Activated T-cell treated with anti-CD3 and anti-CD28 coated beads for 48 hours (primary cell): Measurements from ENCODE around the gene IKZF4.
"Not testable (repeated sequence)": the region's sequence is repeated elsewhere in the genome, so short reads cannot be mapped to it uniquely, and the experiment has no call there.

Experiments
- DNase-seq: peaks from one replicate; pipeline ENCODE4 v3.0.0-alpha.2; 2020; ENCODE audit warnings: low read depth

The IKZF4 gene

DNA sequence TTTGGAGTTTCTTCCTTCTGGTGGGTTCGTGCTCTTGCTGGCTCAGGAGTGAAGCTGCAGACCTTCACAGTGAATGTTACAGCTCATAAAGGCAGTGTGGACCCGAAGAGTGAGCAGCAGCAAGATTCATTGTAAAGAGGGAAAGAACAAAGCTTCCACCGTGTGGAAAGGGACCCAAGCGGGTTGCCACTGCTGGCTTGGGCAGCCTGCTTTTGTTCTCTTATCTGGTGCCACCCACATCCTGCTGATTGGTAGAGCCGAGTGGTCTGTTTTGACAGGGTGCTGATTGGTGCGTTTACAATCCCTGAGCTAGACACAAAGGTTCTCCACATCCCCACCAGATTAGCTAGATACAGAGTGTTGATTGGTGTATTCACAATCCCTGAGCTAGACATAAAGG, 21.3 kb upstream of the IKZF4 start:
- not testable (repeated sequence) for DNase-seq

DNA sequence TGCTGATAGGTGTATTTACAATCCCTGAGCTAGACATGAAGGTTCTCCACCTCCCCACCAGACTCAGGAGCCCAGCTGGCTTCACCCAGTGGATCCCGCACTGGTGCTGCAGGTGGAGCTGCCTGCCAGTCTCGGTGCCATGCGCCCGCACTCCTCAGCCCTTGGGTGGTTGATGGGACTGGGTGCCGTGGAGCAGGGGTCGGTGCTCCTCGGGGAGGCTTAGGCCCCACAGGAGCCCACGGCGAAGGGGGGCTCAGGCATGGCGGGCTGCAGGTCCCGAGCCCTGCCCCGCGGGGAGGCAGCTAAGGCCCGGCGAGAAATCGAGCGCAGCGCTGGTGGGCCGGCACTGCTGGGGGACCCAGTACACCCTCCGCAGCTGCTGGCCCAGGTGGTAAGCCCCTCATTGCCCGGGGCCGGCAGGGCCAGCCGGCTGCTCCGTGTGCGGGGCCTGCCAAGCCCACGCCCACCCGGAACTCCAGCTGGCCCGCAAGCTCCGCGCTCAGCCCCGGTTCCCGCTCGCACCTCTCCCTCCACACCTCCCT, 20.8 kb upstream of the IKZF4 start:
- DNase-seq = not testable (repeated sequence)

DNA sequence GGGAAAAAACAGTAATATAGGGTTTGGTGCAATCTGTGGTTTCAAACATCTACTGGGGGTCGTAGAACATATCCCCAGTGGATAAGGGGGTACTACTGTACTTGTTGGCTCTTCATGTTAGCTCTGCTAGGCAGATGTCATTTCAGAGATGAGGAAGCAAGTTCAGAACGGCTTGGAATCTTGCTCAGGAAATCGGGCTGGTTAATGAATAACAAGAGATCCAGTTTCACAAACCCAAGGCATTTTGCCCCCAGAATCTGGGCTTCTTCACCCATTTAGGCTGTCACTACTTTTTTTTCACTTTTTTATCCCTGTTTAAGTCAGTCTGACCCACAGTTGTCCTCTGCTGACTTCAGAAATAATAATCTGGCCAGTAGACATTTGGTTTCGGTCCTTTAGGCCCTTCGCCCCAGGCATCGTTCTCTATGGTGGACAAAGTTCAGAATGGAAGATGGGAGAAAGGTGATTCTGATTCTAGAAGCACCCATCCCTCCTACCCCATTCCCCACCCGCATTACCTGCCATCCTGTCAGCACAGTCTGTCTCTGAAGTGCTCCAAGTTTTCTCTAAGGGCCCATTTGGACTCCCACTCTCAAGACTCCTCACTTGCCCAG, 19.2 kb upstream of the IKZF4 start:
- DNase-seq = no peak

DNA sequence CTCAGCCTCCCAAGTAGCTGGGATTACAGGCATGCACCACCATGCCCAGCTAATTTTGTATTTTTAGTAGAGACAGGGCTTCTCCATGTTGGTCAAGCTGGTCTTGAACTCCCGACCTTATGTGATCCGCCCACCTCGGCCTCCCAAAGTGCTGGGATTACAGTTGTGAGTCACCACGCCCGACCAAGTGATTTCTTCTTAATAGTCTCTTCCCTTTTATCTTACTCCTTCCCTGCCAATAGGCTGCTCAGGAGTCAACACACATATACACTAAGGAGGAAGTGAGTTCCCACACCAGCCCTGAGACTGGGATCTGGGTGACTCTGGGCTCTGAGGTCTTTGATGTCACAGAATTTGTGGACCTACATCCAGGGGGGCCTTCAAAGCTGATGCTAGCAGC, 17.5 kb upstream of the IKZF4 start:
- not testable (repeated sequence) for DNase-seq

DNA sequence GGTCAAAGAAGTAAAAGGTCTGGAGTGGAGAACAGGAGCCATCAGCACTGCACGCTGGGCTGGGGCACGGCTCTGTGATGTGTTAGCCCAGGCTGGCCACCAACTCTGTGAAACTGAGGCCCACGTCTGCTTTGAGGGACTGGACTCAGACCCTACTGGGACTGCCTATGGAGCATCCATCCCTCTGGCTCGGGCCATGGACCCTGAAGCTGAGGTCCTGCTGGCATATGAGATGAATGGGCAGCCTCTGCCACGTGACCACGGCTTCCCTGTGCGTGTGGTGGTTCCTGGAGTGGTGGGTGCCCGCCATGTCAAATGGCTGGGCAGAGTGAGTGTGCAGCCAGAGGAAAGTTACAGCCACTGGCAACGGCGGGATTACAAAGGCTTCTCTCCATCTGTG, 16.6 kb upstream of the IKZF4 start:
- no peak for DNase-seq

DNA sequence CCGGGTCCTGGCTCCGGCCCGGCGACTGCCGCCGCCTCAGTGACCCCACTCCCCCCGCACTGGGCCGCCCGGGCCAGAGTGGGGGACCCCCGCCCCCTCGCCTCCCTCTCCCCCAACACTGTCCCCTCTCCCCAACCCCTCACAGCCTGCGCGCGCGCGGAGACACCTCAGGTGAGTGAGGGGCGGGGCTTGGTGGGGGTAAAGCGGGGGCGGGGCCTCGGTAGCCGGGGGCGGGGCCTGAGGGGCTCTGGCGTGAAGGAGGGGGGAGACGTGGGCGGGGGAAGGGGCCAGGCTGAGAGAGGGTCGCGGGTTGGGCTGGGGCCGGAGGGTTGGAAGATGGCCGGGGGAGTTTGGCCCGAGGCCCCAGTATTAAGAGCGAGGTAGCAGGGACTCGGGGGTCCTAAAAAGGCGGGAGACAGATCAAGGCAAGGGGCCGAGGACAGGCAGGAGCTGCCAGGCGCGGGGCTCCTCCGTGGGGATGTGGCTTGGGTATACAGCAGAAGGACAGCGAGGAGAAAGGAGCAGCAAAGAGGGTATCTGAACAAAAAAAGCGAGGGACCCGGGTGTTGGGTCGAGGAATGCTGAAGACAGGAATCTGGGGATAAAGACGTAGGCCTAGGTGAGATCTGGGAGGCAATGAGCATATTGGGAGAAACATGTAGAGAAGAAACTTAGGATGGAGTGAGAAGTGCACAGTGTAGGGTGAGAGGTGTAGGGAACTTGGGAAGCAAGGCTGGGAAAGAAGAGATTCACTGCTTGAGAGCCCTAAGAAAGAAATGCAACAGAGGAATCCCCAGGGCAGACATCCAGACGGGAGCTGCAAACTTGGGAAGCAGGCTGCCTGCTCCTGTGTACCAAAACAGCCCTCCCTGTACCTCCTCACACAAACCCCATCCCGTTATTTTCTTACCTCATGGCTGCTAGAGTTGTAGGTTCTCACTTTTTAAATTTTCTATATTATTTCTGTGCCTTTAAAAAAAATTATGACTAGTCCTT, 13.0 kb upstream of the IKZF4 start:
- DNase-seq = peak; percentile 47

DNA sequence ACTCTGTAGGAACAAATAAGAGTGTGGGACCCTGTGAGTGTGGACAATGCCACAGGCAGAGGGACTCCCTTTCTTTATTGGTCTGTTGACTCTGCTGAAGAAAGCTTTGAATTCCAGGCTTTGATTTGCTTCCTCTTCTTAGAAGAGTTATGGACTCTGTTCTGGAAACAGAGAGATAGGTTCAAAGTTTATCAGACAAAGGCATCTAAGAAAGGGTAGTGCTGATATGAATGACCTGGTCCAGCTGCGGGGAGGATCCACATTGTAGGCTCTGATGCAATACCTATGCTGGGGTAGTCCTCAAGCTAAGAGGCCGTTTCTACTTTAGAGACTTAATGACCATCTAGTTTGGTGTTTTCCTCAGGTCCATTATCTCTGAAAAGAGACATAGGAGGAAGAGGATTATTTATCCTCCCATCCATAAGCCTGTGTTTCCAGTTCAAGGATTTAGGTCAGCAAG, 10.7 kb upstream of the IKZF4 start:
- DNase-seq = no peak

DNA sequence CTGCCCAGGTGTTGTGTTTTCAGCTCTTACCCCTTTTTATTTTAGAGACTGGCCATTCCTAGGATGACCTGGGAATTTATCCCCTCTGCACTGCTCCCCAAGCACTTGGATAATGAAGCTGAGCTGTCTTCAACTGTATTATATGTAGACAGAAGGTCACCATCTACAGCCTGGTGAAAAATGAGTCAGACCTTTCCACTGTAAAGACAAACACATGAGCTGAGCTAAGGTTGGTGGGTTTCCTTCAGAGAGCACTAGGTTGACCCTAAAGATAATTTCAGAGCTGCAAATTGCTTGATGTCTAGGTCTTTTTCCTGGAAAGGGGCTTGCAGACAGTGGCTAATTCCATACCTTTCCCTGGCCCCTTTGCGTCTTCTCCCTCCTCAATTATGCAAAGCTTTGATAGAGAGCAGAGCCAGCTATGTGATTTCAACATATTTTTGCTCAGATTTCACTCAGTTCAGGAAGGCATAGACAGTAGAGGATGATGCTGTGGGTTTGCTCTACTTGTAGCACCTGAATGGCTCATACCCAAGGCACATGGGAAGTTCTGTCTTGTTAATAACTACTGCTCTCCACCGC, 9.2 kb upstream of the IKZF4 start:
- DNase-seq = no peak

DNA sequence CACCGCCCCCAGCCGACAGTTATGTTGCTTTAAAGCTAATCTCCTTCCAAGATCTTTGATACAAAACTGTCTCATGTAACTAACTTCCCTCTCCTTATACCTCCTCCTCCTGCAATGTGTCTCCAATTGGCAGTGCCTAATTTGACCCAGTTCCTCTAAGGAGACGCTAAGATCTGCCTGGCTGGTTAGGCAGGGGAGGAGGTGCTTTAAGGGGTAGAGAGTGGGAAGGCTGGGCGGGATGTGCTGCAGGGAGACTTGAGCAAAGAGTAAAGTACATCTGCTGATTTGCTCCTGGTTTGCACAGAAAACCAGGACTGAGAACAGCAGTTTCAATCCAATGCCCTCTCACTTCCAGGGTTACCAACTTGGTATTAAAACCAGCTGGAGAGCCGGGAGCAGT, 7.4 kb upstream of the IKZF4 start:
- no peak for DNase-seq

DNA sequence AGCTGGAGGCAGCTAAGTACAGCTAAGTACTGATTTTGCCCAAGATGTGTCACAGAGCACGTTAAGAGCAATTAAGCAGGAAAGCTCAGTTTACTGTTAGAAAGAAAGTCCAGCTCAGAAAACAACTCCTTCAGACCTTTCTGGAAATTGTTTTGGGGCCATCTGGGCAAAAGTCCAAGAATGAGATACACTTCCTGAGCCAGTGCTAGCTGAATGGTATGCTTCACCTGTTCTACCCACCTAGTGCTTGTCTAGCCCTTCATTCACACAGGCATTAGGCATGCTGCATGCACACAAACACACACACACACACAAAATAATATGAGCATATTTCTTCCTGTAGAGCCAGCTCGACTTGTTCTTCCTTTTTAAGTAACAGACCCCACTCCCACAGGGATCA, 6.6 kb upstream of the IKZF4 start:
- DNase-seq = no peak

DNA sequence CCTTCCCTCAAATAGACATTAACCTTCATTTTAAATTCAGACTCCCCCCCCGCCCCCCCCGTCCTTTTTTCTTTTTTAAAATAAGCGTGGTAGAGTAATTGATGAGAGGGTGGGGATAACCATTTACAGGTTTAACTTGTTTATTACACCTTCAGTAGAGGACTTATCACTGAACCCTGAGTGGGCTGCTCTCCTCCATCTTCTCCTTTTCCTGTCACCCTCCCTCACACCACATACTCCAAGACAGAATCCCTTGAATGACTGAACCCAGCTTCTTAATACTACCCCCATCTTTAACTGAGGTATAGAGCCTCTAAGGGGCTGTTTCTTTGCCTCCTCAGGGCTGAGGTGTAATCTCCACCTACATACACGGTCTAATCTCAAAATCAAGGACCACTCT, 3.7 kb upstream of the IKZF4 start:
- DNase-seq = no peak

DNA sequence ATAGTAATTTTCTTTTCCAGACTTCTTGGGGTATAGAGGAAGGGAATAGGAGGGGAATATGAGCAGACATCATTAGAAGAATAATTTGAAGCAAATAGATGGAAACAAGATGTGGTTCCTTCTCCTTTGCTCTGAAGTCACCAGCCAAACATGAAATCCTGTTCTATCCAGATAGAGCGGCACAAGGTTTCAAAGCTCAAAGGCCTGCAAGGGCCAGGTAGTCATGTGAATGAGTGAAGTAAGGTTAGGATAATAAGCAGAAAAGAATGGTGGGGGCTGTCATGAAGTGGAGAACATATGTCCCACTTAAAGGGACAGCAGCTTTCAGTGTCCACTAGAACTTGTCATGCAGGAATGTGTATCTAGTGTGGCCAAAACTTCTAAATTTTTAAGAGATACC, 2.5 kb upstream of the IKZF4 start:
- DNase-seq = no peak

DNA sequence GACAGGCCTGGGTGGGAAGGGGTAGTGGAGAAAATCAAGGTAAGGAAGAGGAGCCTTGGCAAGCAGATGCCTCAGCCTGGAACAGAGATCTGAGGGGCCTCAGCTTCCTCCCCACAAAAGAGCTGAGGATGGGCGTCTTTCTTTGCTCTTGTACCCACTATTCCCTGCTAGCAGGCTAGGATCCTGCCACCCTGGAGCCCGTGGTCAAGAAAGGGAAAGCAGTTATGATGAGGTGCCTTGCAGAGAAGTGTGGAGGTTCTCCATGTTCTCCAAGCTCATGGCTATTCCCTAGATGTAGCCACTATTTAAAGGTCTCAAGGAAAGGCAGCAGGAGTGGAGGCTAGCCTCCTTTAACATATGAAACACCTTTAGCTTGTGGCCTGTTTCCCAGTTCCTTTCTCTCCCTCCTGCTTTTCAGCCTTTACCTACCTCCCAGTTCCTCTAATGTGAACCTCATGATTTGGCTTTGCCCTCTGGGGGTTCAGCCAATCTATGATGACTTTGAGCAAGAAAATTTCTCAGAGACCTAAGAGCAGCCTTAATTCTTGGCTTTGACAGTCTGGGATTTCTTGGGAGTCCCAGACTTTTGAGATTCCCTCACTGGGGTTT, 1.1 kb downstream of the IKZF4 start:
- DNase-seq = no peak

DNA sequence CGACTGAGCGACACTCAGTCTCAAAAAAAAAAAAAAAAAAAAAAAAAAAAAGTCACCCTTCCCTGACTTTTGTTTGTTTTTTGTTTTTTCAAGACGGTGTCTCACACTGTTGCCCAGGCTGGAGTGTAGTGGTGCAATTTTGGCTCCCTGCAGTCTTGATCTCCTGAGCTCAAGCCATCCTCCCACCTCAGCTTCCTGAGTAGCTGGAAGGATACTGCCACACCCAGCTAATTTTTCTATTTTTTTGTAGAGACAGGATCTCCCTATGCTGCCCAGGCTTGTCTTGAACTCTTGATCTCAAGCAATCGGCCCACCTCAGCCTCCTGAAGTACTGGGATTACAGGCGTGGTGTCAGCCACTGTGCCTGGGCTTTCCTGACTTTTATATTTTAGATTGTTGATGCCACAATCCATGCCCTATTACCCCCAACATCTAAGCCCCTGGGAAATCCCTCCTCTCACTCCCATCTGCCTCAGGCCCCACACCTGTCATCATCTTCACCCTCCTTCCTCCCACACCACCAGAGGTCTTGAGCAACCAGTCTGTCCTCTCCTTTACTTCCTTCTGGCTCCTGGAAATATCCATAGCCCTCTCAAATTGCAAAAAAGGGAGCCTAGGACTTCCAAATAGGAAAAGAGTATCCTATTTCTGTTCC, 7.8 kb downstream of the IKZF4 start:
- no peak for DNase-seq

DNA sequence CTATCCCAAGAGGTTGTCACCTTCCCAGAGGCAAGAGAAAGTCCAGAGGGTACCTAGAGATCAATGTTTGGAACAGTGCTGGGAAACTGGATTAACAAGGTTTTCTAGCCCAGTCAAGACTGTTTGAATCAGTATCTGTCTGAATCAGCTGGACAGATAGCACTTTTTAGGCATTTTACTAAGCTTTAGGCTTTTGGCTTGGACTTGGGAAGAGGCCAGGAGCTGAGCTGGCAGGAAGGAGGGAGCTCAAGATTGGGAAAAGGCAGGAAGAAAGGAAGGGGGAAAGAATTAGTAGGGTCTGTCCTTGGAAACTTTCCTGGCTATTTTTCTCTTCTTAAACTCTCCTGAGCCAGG, 8.3 kb downstream of the IKZF4 start:
- no peak for DNase-seq

DNA sequence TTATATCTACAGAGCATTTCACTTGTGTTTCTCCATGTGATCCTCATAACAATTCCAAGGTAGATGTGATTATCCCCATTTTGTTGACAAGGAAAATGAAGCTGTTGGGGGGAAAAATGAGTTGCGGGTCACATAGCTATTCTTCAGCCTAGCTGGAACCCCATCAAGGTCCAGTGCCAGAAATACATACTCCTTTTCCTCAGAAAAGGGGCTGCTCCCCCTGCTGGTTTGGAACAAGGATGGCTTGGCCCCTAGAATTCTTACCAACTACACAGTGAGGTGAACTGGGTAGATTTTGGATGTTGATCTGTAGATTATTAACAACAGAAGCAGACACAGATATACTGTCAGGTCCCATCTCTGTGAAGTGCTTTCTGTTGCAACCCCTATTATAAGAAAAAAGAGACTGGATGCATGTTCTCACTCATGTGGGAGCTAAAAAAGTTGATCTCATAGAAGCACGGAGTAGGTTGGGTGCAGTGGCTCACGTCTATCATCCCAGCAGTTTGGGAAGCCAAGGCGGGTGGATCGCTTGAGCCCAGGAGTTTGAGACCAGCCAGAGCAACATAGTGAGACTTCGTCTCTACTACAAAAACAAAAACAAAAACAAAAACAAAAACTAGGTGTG, 8.9 kb downstream of the IKZF4 start:
- no peak for DNase-seq

DNA sequence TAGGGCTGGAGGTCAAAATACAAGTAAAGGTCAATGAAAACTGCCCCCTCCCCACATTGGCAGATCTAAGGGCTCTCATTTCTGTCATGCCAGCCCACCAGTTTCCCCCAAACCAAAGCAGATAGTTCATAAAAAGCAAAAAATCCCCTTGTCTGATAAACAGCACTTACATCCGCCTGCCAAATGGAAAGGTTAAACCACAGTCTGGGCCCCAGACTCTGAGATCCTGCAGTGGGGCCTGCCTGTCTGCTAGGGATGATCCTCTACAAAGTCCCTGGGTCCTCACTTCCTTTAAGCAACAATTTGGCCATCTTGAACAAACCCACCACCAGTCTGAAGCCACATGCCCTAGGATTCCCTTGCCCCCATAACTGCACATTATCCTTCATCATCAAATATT, 11.1 kb downstream of the IKZF4 start:
- DNase-seq = no peak

DNA sequence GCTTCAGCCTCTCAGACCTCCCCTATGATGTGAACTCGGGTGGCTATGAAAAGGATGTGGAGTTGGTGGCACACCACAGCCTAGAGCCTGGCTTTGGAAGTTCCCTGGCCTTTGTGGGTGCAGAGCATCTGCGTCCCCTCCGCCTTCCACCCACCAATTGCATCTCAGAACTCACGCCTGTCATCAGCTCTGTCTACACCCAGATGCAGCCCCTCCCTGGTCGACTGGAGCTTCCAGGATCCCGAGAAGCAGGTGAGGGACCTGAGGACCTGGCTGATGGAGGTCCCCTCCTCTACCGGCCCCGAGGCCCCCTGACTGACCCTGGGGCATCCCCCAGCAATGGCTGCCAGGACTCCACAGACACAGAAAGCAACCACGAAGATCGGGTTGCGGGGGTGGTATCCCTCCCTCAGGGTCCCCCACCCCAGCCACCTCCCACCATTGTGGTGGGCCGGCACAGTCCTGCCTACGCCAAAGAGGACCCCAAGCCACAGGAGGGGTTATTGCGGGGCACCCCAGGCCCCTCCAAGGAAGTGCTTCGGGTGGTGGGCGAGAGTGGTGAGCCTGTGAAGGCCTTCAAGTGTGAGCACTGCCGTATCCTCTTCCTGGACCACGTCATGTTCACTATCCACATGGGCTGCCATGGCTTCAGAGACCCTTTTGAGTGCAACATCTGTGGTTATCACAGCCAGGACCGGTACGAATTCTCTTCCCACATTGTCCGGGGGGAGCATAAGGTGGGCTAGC, 13.9 kb downstream of the IKZF4 start:
- DNase-seq = no peak

DNA sequence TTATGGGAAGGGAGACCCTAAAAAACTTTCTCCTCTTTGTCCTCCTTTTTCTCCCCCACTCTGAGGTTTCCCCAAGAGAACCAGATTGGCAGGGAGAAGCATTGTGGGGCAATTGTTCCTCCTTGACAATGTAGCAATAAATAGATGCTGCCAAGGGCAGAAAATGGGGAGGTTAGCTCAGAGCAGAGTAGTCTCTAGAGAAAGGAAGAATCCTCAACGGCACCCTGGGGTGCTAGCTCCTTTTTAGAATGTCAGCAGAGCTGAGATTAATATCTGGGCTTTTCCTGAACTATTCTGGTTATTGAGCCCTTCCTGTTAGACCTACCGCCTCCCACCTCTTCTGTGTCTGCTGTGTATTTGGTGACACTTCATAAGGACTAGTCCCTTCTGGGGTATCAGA, 16.3 kb downstream of the IKZF4 start:
- DNase-seq = no peak

DNA sequence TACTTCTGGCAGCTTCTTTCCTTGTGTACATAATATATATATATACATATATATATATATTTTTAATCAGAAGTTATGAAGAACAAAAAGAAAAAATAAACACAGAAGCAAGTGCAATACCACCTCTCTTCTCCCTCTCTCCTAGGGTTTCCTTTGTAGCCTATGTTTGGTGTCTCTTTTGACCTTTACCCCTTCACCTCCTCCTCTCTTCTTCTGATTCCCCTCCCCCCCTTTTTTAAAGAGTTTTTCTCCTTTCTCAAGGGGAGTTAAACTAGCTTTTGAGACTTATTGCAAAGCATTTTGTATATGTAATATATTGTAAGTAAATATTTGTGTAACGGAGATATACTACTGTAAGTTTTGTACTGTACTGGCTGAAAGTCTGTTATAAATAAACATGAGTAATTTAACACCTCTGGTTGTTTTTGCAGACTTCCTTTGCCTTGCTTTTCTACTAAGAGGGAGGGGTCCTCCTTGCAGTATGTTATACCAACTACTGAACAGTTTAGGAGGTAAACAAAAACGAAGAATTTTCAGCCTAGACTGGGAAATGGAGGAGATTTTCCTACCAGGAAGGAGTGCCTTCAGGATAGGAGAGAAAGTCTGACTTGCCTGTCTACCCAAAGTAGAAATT, 17.3 kb downstream of the IKZF4 start:
- DNase-seq = no peak
